ENCODE measurements around the gene DENND1A.

The DENND1A gene

DNA sequence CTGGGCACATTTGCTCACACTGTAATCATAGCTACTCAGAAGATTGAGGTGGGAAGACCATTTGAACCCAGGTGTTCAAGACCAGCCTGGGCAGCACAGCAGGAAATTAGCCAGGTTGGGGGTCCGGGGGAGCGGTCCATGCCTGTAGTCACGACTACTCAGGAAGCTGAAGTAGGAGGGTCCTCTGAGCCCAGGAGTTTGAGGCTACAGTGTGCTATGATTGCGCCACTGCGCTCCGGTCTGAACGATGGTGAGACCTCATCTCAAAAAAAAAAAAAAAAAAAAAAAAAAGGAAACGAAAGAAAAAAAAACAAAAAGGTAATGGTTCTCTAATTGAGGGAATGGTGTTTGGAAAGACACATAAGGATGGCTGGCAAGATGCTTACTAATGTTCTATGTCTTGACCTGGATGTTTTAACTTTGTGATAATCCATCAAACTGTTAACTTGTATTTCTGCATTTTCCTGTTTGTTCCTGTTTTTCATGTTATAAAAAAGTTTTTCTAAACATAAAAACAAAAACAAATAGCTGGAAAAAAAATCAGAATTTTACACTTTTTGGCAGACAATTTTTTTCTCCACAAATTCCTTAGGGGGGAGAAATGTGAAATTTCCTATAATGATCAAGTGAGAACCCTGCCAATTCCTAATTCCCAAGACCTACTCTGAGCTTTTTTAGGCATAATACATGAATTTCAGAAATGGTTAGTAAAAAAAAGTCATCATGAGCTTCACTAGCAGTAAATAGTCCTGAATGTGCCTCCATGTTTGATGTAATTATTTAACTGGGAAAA, 96.9 kb downstream of the DENND1A start:
- peaks cover 42% of the 10 kb centered on the region for H3K36me3 Mint-ChIP-seq (ENCODE audit: low read depth)
- peaks cover 25% of the 10 kb centered on the region for H3K4me1 Mint-ChIP-seq
- H3K4me3 Mint-ChIP-seq: no peak overlapping the region
- H3K27ac Mint-ChIP-seq: no peak overlapping the region
- TF ChIP-seq, protein P1, sequence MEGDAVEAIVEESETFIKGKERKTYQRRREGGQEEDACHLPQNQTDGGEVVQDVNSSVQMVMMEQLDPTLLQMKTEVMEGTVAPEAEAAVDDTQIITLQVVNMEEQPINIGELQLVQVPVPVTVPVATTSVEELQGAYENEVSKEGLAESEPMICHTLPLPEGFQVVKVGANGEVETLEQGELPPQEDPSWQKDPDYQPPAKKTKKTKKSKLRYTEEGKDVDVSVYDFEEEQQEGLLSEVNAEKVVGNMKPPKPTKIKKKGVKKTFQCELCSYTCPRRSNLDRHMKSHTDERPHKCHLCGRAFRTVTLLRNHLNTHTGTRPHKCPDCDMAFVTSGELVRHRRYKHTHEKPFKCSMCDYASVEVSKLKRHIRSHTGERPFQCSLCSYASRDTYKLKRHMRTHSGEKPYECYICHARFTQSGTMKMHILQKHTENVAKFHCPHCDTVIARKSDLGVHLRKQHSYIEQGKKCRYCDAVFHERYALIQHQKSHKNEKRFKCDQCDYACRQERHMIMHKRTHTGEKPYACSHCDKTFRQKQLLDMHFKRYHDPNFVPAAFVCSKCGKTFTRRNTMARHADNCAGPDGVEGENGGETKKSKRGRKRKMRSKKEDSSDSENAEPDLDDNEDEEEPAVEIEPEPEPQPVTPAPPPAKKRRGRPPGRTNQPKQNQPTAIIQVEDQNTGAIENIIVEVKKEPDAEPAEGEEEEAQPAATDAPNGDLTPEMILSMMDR (IDR thresholded peaks at IDR 0.05): no peak
- H3K27me3 Mint-ChIP-seq (ENCODE audit: low read depth, poor library complexity): peaks cover 4% of the 10 kb centered on the region
- H3K9me3 Mint-ChIP-seq: peaks cover 41% of the 10 kb centered on the region
- DNase-seq: no peak

DNA sequence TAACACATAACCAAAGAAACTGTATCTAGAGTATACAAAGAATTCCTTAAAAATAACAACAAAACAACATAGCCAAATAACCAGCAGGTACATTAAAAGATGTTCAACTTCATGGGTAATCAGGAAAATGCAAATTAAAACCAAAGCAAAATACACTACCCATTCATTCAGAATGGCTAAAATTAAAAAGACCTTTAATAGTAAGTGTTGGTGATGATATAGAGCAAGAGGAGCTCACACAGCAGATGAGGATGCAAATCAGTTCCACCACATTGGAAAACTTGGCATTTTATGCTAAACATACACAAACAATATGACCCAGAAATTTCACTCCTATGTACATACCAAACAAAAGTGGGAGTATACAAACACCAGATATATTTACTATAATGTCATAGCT, 97.8 kb downstream of the DENND1A start:
- H3K9me3 Mint-ChIP-seq: peaks cover 50% of the 10 kb centered on the region
- no peak overlapping the region for H3K27ac Mint-ChIP-seq
- H3K36me3 Mint-ChIP-seq (ENCODE audit: low read depth): peaks cover 50% of the 10 kb centered on the region
- H3K4me3 Mint-ChIP-seq: no peak overlapping the region
- peaks cover 4% of the 10 kb centered on the region for H3K27me3 Mint-ChIP-seq (ENCODE audit: low read depth, poor library complexity)
- DNase-seq: no peak
- peaks cover 25% of the 10 kb centered on the region for H3K4me1 Mint-ChIP-seq
- TF ChIP-seq, protein P1 (IDR thresholded peaks at IDR 0.05): no peak

DNA sequence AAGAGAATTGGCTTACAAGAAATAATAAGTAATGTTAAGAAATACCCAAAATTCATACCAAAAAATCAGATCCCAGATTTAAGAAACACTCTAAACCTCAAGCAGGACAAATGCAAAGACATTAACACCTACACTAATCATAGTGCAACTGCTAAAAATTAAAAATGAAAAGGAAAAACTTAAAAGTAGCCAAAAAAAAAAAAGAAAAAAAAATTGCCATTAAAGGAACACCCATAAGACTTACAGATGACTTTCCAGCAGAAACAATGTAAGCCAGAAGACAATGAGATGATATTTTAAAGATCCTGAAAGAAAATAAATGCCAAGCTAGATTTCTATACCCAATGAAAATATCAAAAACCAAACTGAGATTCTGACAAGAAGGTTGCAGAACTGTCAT, 101.5 kb downstream of the DENND1A start:
- Mint-ChIP-seq H3K27me3 (ENCODE audit: low read depth, poor library complexity) (peaks cover 4% of the 10 kb centered on the region), H3K4me3 (no peak overlapping the region), H3K27ac (no peak overlapping the region), H3K4me1 (no peaks in the 10 kb centered on the region), H3K9me3 (peaks cover 54% of the 10 kb centered on the region), H3K36me3 (ENCODE audit: low read depth) (peaks cover 56% of the 10 kb centered on the region)
- DNase-seq: no peak
- TF ChIP-seq, protein P1 (IDR thresholded peaks at IDR 0.05): no peak

DNA sequence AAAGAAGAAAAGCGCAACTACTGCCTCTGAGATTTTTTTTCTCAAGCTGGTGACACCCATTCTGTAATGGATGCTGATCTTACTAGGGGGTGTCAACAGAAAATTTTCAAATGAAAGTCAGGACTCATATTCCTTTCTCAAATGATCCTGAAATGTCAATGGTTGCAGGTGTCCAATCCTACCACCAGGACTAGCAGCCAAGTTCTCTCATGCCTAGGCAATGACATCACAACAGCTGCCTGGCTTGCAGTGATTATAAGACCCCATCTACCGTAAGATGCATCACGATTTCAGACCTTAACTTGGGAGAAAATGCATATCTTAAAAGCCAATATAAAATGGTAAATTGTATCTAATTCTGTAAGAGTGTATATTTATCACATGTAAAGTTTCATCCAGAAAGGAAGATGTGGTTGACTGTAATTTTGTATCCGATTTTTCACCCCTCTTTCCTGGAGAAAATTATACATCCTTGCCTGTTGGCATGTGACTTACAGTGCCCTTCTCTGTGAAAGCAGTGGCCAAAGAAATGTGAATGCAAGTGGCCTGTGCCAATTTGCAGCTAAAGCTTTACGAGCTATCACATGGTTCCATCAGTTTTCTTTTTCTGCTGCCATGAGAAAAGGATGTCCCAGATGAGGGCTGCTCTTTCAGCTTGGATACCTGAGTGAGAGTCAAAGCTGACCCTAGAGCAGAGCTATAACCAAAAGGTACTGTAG, 104.4 kb downstream of the DENND1A start:
- Mint-ChIP-seq H3K27ac (no peak overlapping the region), H3K27me3 (ENCODE audit: low read depth, poor library complexity) (peaks cover 4% of the 10 kb centered on the region), H3K36me3 (ENCODE audit: low read depth) (peaks cover 39% of the 10 kb centered on the region), H3K4me1 (no peaks in the 10 kb centered on the region), H3K4me3 (no peak overlapping the region), H3K9me3 (peaks cover 38% of the 10 kb centered on the region)
- TF ChIP-seq, protein P1 (IDR thresholded peaks at IDR 0.05): no peak
- DNase-seq: no peak

DNA sequence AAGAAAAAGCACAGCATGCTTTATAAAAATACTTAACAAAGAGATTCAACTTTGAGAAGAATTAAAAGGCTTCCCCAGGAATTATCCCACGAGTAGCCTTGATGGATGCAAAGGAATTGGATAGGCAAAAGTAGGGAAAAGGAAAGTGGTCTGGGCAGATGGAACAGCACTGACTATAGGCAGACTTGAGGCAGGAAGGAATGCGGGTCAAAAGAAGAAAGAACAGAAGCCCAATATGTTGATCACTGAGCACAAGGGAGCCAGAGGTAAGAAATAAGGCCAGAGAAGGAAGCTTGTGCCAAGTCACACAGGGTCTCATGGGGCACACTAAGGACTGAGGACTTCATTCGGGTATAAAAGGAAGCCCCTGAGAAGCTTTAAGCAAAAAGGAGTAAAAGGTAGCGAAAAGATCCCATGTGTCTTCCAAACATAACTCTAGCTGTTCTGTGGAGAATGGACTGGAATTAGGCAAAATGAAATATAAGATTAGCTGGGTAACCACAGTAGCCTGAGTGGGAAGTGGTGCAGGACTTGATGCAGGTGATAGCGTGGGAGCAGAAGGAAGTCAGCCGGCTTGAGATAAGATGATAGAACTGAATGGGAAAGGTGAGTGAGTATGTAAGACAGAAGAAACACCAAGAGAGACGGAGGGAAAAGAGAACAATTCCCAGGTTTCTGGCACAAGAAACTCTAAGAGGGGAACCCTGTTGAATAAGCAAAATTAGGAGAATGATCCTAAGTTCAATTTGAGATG, 106.6 kb downstream of the DENND1A start:
- Mint-ChIP-seq H3K27ac (no peak overlapping the region), H3K4me1 (no peaks in the 10 kb centered on the region), H3K36me3 (ENCODE audit: low read depth) (peaks cover 17% of the 10 kb centered on the region), H3K4me3 (no peak overlapping the region), H3K27me3 (ENCODE audit: low read depth, poor library complexity) (no peaks in the 10 kb centered on the region), H3K9me3 (peaks cover 16% of the 10 kb centered on the region)
- TF ChIP-seq, protein P1 (IDR thresholded peaks at IDR 0.05): no peak
- no peak for DNase-seq
